Loucy (cell line): ENCODE results near the gene LMBRD2.

ENCODE experiments used
- CTCF ChIP-seq: fragments of 200-600 bp; sonication (generic); conservative IDR thresholded peaks from 2 replicates; pipeline ENCODE4 v1.5.1; 2014; ENCODE audit warnings: mild to moderate bottlenecking, antibody characterized with exemption, low read length
- EZH2phosphoT487 ChIP-seq: fragments of 200-600 bp; IDR thresholded peaks from 2 replicates; pipeline ENCODE4 v1.6.1; 2018; ENCODE audit warnings: antibody characterized with exemption, mild to moderate bottlenecking, moderate library complexity, borderline replicate concordance

- TF ChIP-seq CTCF (no peak), EZH2phosphoT487 (no peak)
These were observed 3.6 kb upstream of the LMBRD2 start for GRCh38 chr5:36155291-36155690.
